Measurements from ENCODE around the gene GOLGA8F. TPM values are rescaled to one million over a fixed set of nuclear protein-coding genes. Genes with fewer than 3 reads are reported as not detected.
"Not testable (repeated sequence)": the region's sequence is repeated elsewhere in the genome, so short reads cannot be mapped to it uniquely, and the experiment has no call there.

The GOLGA8F gene, protein sequence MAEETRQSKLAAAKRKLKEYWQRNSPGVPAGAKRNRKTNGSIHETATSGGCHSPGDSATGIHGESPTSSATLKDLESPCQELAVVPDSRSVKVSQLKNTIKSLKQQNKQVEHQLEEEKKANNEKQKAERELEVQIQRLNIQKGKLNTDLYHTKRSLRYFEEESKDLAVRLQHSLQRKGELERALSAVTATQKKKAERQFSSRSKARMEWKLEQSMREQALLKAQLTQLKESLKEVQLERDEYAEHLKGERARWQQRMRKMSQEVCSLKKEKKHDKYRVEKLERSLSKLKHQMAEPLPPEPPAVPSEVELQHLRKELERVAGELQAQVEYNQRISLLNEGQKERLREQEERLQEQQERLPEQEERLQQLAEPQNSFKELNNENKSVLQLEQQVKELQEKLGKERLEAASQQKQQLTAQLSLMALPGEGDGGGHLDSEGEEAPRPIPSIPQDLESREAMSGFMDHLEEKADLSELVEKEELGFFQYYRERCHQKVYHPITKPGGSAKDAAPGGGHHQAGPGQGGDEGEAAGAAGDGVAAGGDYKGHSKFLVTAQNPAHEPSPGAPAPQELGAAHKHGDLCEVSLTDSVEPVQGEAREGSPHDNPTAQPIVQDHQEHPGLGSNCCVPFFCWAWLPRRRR
- total RNA-seq (2021; ENCODE audit: unreplicated experiment) (not detected), Bru-seq, nascent RNA (not detected), BruChase-seq, experiment 1, labeled RNA remaining after a 6-hour chase (not detected), BruChase-seq, experiment 2, labeled RNA remaining after a 2-hour chase (not detected)
- not detected in 2 replicates for polyA plus RNA-seq (2012)
- long read RNA-seq, result 0 reads

DNA sequence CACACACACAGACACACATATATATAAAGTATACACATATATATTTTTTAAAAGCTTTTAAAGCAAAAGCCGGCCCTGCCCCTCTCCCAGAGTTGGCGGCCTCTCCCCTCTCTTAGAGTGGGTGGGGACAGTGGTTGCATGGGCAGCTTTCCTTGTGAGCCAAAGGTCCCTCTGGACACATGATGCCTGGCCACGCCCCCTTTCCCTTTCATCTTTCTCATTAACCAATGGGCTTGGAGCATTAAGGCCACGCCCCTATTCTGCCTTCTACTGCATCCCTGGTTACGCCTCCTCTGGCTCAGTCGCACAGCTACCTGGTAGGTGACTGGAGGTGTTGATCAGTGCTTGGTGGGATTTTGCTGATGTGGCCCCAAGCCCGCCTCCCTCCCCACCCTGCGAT lies at the start of gene GOLGA8F:
TSS of gene GOLGA8F (plus strand) at position 301 of the 400 bp plus-strand sequence. CDS start at position 399, 98 bp downstream.
- CTCF ChIA-PET; H3K9ac ChIP-seq (ENCODE audit: low read length); H2AFZ ChIP-seq (ENCODE audit: low read depth, low read length, poor library complexity, severe bottlenecking); DNase-seq (ENCODE audit: low read depth, low spot score); RAD21 ChIA-PET (ENCODE audit: low non-redundant PET in 1 of 2, low total read pairs in 2 of 2, uncharacterized antibody in 2 of 2, unreplicated experiment in 2 of 2); BruUV-seq (replicated peaks); H3K9me2 ChIP-seq (ENCODE audit: insufficient read depth); H3K4me1 ChIP-seq (ENCODE audit: control insufficient read depth in 1 of 2, insufficient read depth in 2 of 2, low read length in 2 of 2); H4K20me1 ChIP-seq (ENCODE audit: insufficient read depth); H3K36me3 ChIP-seq (ENCODE audit: control insufficient read depth in 1 of 2, insufficient read depth in 2 of 2, low read length in 2 of 2); H3K4me3 ChIP-seq (replicated peaks in 1 of 2; ENCODE audit: low read depth in 1 of 2, low read length in 2 of 2); H3K4me2 ChIP-seq (ENCODE audit: low read length); ATAC-seq; intact Hi-C loops (cut with micrococcal nuclease); H3K9me3 ChIP-seq (ENCODE audit: control insufficient read depth in 1 of 2, insufficient read depth in 1 of 2, low read depth in 1 of 2, low read length in 2 of 2); H3K27ac ChIP-seq (ENCODE audit: low read depth, low read length); POLR2A ChIA-PET; H3K27me3 ChIP-seq (ENCODE audit: insufficient read depth, low read length); H3K79me2 ChIP-seq (ENCODE audit: insufficient read depth, low read length): not testable (repeated sequence)

DNA sequence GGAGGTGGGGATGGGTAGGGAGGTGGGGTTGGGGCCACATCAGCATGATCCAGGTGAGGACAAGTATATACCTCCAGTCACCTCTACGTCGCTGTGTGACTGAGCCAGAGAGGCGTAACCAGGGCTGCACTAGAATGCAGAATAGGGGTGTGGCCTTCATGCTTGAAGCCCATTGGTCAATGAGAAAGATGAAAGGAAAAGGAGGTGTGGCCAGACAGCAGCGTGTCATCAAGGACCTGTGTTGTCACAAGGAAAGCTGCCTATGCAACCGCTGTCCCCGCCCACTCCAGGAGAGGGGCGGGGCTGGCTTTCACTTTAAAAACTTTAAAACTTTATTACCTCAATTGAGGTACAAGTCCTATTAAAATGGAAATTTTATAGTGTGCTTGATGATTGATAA lies 20.5 kb upstream of the GOLGA8F start, which contains the start of gene GOLGA6L24:
TSS of gene GOLGA6L24 (minus strand) at position 101 of the 400 bp plus-strand sequence. CDS start at position 40, 61 bp downstream.
- intact Hi-C loops (cut with micrococcal nuclease); POLR2A ChIA-PET; RAD21 ChIA-PET (ENCODE audit: low non-redundant PET in 1 of 2, low total read pairs in 2 of 2, uncharacterized antibody in 2 of 2, unreplicated experiment in 2 of 2): not testable (repeated sequence)

DNA sequence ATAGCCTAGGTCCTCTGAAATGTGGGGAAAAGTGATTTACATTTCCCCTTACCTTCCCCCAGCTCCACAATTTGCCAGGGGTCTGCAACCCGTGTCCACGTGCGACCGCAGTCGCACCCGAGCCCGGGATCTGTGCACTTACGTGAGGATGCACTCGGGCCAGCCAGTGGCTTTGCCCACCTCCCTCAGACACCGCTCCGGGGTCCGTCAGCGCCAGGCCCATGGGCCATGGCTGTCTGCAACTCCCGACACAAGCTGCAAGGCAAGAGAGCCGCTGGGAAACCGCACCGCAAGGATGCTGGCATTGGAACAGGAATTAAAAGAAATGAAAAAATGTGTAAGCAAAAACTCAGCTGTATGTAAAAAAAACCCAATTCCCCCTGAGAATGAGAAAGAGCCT lies 13.0 kb upstream of the GOLGA8F start:
- RAD21 ChIA-PET (ENCODE audit: low non-redundant PET in 1 of 2, low total read pairs in 2 of 2, uncharacterized antibody in 2 of 2, unreplicated experiment in 2 of 2); ATAC-seq; H3K4me1 ChIP-seq (ENCODE audit: control insufficient read depth in 1 of 2, insufficient read depth in 2 of 2, low read length in 2 of 2); H4K20me1 ChIP-seq (ENCODE audit: insufficient read depth); H3K27me3 ChIP-seq (ENCODE audit: insufficient read depth, low read length); POLR2A ChIA-PET; intact Hi-C loops (cut with micrococcal nuclease); H3K36me3 ChIP-seq (ENCODE audit: control insufficient read depth in 1 of 2, insufficient read depth in 2 of 2, low read length in 2 of 2); DNase-seq (ENCODE audit: low read depth, low spot score); CTCF ChIA-PET; H3K79me2 ChIP-seq (ENCODE audit: insufficient read depth, low read length); H3K9me2 ChIP-seq (ENCODE audit: insufficient read depth); H3K9me3 ChIP-seq (ENCODE audit: control insufficient read depth in 1 of 2, insufficient read depth in 1 of 2, low read depth in 1 of 2, low read length in 2 of 2); H2AFZ ChIP-seq (ENCODE audit: low read depth, low read length, poor library complexity, severe bottlenecking); H3K27ac ChIP-seq (ENCODE audit: low read depth, low read length); BruUV-seq (replicated peaks); H3K4me2 ChIP-seq (ENCODE audit: low read length); H3K4me3 ChIP-seq (replicated peaks in 1 of 2; ENCODE audit: low read depth in 1 of 2, low read length in 2 of 2); H3K9ac ChIP-seq (ENCODE audit: low read length): not testable (repeated sequence)

More for the DNA sequence above, 20.5 kb upstream of the GOLGA8F start, which contains the start of gene GOLGA6L24:
- CTCF ChIA-PET; H4K20me1 ChIP-seq (ENCODE audit: insufficient read depth); BruUV-seq (replicated peaks); ATAC-seq; H3K4me3 ChIP-seq (replicated peaks in 1 of 2; ENCODE audit: low read depth in 1 of 2, low read length in 2 of 2); H3K36me3 ChIP-seq (ENCODE audit: control insufficient read depth in 1 of 2, insufficient read depth in 2 of 2, low read length in 2 of 2); H3K9ac ChIP-seq (ENCODE audit: low read length); H3K9me3 ChIP-seq (ENCODE audit: control insufficient read depth in 1 of 2, insufficient read depth in 1 of 2, low read depth in 1 of 2, low read length in 2 of 2); H3K27ac ChIP-seq (ENCODE audit: low read depth, low read length); H3K4me1 ChIP-seq (ENCODE audit: control insufficient read depth in 1 of 2, insufficient read depth in 2 of 2, low read length in 2 of 2); H3K4me2 ChIP-seq (ENCODE audit: low read length); H3K79me2 ChIP-seq (ENCODE audit: insufficient read depth, low read length); H3K27me3 ChIP-seq (ENCODE audit: insufficient read depth, low read length); H3K9me2 ChIP-seq (ENCODE audit: insufficient read depth); DNase-seq (ENCODE audit: low read depth, low spot score); H2AFZ ChIP-seq (ENCODE audit: low read depth, low read length, poor library complexity, severe bottlenecking): not testable (repeated sequence)

DNA sequence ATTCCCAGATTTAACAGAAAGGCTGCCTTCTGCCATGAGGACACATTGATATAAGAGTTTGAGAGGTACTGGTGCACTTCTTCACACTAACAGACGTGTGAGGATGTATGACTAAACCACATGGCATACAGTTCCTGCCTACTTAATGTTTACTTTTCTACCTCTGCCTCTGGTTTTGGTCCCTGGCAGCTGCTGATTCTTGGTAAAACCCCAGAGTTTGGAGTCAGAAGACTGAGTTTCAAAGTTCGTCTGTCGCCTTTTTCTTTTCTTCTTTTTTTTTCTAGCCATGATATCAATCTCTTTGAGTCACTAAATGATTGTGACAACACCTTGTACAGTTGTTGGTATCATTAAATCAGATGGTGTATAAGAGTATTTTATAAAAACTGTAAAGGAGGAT lies 1.6 kb downstream of the GOLGA8F start:
- H3K79me2 ChIP-seq (ENCODE audit: insufficient read depth, low read length); H3K4me3 ChIP-seq (replicated peaks in 1 of 2; ENCODE audit: low read depth in 1 of 2, low read length in 2 of 2); H3K9me2 ChIP-seq (ENCODE audit: insufficient read depth); CTCF ChIA-PET; ATAC-seq; POLR2A ChIA-PET; DNase-seq (ENCODE audit: low read depth, low spot score); H3K4me2 ChIP-seq (ENCODE audit: low read length); intact Hi-C loops (cut with micrococcal nuclease); H4K20me1 ChIP-seq (ENCODE audit: insufficient read depth); H3K36me3 ChIP-seq (ENCODE audit: control insufficient read depth in 1 of 2, insufficient read depth in 2 of 2, low read length in 2 of 2); H3K27me3 ChIP-seq (ENCODE audit: insufficient read depth, low read length); BruUV-seq (replicated peaks); H3K9me3 ChIP-seq (ENCODE audit: control insufficient read depth in 1 of 2, insufficient read depth in 1 of 2, low read depth in 1 of 2, low read length in 2 of 2); H3K4me1 ChIP-seq (ENCODE audit: control insufficient read depth in 1 of 2, insufficient read depth in 2 of 2, low read length in 2 of 2); H3K9ac ChIP-seq (ENCODE audit: low read length); H2AFZ ChIP-seq (ENCODE audit: low read depth, low read length, poor library complexity, severe bottlenecking); RAD21 ChIA-PET (ENCODE audit: low non-redundant PET in 1 of 2, low total read pairs in 2 of 2, uncharacterized antibody in 2 of 2, unreplicated experiment in 2 of 2); H3K27ac ChIP-seq (ENCODE audit: low read depth, low read length): not testable (repeated sequence)

Data from HCT116 (cell line).